ENCODE measurements around the gene FKRP.

The FKRP gene

DNA sequence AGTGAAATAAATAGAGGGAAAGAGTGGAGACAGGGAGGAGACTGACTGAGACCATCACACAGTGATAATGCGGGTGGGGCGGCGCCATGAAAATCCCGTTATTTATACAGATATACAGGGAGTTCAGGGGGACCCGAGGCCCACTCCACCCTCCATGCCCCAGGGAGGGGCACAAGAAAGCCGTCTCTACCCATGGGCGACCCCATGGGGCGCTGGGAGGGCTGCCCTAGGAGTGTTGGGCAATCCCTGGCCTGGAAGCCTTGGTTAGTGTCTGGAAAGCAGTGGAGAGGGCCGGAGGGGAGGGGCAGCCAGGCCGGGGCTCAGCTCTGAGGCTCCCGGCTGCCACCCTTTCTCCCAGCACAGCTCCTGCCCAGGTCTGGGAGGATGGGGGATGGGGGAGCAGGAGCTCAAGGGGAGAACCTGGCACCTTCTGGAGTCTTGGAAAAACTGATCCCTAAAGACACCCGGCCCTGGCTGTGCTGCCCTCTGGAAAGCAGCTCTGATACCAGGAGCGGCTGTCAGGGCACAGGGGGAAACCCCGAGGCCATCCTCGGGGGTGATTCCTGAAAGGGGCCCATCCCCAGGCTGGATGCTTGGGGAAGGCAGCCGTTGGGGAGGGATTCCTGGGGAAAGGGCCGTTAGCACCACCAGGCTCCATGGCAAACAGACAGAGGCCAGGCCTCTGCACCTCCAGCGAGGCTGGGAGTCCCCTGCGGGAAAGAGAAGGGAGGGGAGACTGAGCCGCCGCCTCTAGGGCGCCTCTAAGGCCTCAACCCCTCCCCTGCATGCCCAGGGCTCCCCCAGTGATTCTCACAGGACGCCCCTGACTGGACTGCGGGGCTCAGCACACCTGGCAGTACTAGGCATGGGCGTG lies 26.0 kb upstream of the FKRP start:
- DNase-seq = no peak

DNA sequence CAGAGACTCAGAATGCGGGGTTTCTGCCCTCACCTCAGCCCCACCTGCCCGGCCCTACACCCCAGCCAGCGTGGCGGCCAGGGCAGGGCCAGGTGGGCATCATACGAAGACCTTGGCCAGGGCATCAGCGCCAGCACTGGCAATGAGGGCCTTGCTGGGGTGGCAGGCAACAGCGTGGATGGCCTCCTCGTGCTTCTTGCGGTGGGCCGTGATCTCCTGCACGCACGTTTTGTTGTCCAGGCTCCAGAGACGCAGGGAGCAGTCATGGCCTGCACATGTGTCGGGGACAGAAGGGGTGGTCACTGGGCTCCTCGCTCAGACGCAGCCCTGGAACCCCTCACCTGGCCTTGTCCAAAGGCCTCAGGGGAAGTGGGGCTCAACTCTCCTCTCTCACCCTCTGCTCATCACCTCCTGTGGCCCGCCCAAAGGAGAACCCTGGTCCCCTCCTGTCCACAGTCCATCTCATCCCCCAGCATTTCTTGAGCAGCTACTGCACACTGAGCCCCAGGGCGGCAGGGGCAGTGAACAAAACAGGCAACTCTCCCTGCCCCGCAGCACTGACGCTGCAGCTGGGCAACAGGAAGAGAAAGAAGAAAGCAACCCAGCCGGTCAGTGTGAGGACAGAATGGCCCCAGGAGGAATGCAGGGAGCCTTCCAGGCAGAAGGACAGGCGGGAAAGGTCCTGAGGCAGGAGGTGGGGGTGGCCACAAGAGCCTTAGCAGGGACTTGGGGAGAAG lies 25.2 kb upstream of the FKRP start:
- no peak for DNase-seq

GRCh38 chr19:46721269-46722003 lies 24.4 kb upstream of the FKRP start:
- no peak for DNase-seq

DNA sequence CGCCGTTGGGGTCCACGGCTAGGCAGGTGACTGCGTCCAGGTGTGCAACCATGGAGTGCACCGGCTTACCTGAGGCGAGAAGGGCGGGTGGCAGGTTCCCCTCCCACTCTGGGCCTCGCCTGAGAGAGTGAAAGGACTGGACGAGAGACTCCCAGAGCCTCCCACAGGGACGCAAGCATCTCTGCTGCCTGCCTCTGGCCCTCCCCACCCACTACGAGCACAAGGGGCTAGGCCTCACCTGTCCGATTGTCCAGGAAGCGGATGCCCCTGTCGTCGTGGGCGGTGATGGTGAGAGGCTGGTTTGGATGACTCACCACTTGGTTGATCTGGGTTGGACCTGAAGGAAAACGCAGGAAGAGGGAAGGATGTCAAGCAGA lies 23.9 kb upstream of the FKRP start:
- DNase-seq = no peak

- no peak for DNase-seq
Observed at GRCh38 chr19:46722421-46723022, 23.3 kb upstream of the FKRP start.

- no peak for DNase-seq
Observed at GRCh38 chr19:46723023-46723461, 22.8 kb upstream of the FKRP start.

DNA sequence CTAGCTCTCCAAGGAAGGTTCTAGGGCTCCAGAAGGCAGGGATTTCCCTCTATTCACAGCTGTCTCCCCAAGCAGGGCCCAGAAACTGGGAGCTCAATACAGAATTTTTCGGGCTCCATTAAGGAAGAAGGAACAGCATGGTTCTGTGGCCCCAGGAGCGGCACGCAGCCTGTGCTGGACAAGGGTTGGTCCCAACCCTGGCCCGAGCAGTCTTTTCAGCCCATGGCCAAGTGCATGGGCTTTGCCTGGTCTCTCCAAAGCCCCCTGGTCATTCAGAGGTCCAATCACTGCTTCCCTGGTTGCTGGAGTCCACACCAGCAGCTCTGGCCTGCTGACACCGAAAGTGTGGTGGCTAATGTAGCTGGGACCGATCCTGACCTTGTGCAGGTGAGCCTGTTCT lies 22.4 kb upstream of the FKRP start:
- no peak for DNase-seq

DNA sequence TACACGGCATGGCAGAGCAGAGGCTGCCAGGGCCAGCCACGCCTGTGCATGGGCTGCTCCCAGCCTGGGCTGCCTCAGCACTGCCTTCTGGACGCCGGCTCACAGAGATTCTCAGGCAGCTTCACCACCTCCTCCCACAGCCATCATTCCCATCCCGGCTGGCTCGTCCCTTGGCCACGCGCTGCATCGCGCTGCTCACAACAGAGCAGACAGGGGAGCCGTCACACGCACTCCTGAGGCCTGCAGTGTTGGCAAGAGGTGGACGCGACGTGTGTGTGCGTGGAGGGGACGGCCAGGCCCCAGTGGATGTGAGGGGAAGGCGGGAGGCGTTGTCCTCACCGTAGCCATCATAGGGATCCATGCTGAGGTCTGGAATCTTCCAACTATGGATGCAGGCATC lies 21.4 kb upstream of the FKRP start:
- no peak for DNase-seq

GRCh38 chr19:46725036-46725820 lies 20.6 kb upstream of the FKRP start:
- no peak for DNase-seq

DNA sequence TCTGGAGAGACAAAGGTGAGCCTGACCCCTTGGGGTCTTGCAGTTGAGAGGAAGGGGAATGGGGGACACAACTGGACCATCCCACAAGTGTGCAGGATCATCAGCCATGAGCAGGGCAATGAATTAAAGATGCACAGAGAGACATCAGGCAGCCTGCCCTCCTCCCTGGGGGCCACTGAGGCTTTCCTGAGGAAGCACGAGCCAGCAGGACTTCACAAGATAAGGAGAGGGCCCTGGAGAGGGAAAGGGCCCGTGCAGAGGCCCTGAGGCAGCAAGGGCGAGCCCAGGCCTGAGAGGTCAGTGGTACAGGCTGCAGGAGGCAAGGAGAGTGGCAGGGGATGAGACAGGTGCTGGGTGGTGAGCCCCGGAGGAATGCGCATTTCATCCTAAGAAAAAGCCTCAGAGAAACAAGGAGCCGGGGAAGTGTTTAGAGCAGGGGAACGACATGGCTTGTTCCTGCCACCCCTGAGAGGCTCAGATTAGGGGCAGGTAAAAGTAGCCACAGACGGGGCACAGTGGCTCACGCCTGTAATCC lies 19.9 kb upstream of the FKRP start:
- no peak for DNase-seq

DNA sequence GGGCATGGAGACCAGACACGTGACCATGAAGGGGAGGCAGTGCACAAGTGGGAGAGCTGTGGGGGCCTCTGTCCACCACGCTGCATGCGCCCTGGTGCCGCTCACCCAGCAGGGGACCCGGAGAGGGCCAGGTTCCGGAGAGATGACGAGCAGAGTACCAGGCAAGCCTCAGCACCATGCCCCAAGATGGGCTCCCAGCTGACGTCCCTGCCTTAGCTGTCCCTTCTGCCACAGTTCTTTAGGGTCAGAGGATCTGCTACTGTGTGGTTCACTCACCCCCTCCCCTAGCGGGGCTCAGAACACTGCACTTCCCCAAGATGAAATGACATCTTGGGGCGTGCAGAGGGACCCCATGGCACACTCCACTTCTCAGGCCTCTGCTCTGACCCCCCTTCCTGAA lies 19.3 kb upstream of the FKRP start:
- no peak for DNase-seq

- DNase-seq = no peak
Observed at GRCh38 chr19:46726971-46727501, 18.8 kb upstream of the FKRP start.

DNA sequence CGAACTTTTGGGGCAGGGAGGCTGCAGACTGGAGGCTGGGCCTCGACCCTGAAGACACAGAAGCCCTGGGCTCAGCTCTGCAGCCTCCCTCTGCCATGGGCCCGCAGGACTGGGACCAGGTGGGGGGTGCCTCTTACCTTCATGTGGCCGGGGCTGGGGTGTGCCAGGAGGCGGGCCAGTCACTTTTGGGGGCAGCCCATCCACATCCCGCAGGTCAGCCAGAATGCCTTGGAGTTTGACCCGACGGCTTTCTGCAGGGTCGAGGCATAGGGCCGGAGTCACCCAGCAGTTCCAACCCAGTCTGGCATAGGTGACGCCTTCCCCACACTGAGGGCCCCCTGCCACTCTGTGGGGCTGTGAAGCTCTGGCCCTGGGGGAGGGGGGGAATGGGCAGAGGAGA lies 18.1 kb upstream of the FKRP start:
- DNase-seq = no peak

DNA sequence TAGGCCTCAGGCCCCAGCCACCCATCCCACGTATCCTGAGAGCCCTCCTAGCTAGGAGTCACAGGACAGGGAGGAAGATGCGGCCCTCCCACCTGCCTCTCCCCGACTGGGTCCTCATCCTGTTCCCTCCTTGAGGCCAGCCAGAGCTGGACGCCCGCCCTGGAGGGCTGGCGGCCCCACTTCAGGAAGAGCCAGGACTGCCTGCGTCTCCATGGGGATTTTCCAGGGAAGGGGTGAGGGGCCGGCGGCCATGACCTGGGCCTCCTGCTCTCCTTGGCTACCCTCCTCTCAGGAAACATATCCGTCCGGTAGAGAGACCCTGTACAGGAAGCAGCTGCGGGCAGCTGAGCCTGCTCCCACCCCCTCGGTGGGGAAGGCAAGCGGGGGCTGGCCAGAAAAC lies 17.6 kb upstream of the FKRP start:
- no peak for DNase-seq

DNA sequence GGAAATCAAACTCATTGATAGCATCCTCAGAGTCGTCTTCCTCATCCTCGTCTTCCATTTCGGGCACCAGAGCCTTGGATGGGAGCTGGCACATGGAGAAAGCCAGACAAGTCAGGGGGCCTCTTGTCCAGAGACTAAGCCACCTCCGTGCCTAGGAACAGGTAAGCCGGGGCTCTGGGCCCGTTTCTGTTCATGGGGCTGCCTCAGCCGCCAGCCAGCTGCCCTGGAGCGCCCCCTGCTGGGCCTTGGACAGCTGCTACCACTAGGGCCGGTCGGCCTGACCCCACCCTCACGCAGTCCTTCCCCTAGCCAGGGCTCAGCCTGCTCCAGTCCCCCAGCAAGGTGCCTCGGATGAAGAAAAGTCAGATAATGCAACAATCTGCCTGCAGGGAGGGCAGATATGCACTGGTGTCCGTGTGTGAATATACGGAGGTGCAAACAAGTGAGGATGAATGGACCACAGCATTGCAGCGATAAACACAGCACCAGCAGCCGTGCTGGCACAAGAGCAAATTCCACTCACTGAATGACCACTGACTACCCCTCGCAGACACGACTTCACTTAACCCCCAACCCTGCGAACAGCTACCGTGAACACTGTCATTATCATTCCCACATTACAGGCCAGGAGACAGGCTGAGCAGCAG lies 17.0 kb upstream of the FKRP start:
- DNase-seq = peak; percentile 84

GRCh38 chr19:46729696-46730095 lies 16.2 kb upstream of the FKRP start:
- no peak for DNase-seq

GRCh38 chr19:46730187-46730586 lies 15.7 kb upstream of the FKRP start:
- DNase-seq = no peak

GRCh38 chr19:46730595-46730994 lies 15.3 kb upstream of the FKRP start:
- no peak for DNase-seq

DNA sequence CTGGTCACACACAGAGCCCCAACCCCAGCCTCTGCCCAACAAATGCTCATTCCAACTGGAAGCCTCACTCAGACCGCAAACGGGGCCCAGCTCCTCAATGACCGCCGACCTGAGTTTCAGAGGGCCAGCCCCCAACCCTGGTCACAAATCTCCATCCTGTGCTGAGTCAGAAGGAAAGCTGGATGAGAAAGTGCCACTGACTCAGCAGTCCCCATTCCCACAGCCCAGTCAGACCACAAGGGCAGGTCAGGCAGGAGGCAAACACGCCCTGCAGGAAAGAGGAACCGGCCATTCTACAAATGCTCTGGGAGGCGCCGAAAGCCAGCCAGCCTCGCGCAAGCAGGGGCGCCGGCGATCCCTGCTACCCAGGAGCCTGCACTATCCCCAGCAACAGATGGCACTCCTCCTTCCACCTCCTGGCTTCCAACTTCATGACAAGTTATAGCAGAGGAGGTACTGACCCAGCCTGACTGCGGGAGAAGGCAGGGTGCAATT lies 14.8 kb upstream of the FKRP start:
- no peak for DNase-seq

- no peak for DNase-seq
Observed at GRCh38 chr19:46731584-46731983, 14.3 kb upstream of the FKRP start.

Measured in activated CD4-positive, alpha-beta T cell treated with anti-CD3 and anti-CD28 coated beads, Interleukin-2, amount 50 U/mL, for 1 hour (primary cell).